HG03378 (cell line): ENCODE results near the gene OR8A1.

Experiments used
- ATAC-seq: cut with Tn5 transposase; IDR thresholded peaks from one replicate; pipeline ENCODE4 v1.9.1; 2021; ENCODE audit warnings: mild to moderate bottlenecking, moderate library complexity; ENCODE audit not compliant: unreplicated experiment

OR8A1 gene

DNA sequence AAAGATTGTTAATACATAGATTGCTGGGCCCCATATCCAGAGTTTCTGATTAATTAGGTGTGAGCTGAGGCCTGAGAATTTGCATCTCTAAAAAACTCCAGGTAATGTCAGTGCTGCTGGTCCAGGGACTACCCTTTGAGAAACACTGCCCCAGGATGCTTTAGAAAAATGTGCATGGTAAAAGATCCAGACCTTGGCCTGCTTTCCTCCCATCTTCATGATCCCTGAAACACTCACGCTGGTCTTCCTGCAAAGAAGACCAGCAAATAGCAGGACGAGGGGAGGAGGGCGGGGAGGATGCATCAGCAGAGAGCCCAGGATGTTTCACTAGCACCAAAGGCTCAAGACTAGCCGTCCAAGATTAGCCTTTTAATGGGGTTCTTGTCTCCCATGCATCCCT lies at the start of gene OR8A1:
Gene OR8A1, plus strand, starts transcription at position 301 of the 400 bp plus-strand sequence. CDS start 123 bp downstream, outside the sequence.
- ATAC-seq, result no peak

DNA sequence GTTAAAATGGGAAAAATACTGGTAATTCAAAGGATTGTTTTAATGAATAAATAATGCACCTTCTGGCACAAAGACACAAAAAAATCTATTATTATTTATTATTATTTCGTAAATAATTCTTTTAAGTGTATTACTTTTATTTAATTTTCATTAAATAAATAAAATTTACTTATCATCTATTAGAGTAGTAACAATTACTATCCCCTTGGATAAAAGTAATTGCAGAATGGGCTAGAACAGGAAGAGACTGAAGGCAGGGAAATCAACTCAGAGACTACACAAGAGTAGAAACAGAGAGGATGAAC lies 49.3 kb upstream of the OR8A1 start:
- no peak for ATAC-seq

DNA sequence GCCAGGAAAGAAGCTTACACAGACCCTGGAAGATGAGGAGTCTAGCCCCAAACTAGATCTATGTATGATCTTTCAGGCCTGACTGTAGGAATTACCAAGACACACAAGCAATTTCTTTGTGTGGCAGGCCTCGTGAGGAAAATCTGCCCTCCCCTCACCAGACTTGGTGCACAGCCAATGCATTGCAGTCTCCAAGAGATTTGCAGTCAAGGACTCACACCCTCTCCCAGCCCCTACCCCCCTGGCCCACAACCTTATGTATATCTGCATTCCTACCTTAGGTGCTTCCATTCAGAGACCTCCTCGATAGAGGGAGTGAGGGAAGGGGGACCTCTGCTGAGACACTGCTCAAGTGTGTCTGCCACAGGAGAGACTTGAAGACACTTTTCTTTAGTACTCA lies 36.2 kb upstream of the OR8A1 start:
- ATAC-seq, result no peak

DNA sequence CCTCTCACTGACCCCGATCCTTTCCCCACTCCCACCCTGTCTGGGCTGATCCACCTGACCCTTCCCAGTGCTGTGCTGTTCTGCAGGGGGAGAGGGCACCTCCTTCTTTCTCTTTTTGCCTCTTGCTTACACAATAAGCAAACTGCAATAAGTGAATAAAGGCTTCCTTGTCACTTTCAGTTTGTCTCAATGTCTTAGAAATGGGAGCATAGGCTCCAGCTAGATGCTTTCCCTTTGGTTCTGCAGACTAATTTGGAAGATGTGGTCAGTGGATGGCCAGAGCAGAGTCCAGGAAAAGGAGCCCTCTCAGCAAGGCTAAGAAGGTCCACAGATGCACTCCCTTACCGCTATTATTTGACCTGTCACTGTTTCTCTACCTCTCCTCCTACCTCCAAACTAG lies 35.7 kb upstream of the OR8A1 start:
- no peak for ATAC-seq

DNA sequence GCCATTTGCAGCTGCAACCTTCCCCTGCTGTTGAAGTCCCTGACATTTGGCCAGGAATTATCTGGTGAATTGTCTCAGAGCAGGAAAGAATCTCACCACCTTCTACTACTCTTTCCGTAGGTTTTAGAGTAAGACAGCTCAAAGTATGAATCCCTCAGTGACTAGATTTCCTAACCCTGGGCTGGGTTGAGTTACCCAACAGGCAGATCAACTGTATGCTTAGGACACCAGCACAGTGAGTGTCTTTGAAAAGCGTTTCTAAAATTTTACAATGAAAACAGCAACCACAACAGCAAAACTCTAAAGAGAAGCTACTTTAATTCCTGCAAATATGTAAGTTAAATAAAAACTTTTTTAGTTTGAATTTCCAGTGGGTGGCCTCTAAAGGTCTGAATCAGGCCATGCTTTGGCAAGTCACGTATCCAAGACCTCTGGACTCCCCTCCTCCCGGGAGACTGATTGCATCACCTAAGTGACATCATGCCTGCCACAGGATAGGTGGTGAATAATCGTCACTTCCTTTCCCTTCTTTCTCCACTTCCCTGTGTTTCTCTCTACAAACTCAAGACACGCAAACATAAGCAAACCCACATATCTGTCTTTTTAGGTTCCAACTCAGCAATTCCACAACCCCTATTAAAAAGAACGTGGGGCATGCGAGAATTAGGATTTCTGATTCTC lies 34.1 kb upstream of the OR8A1 start:
- no peak for ATAC-seq

DNA sequence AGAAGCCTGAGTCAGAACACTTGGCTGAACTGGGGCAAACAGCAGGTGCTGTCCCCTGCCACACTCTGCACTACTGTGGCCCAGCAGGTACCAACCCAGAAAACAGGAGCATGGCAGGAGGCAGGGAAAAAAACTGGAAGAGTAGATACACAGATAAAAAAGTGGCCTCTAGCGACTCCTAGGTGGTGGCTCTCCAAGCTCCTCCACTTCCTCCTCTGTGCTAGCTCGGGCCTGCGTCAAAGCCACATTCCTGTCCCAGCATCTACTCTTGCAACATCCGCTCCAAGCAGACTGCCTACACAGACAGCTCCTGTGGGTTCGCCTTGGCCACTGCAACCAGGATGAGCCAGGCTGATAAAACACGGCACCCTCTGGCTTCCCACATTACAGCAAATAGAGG lies 33.3 kb upstream of the OR8A1 start:
- ATAC-seq, result no peak

DNA sequence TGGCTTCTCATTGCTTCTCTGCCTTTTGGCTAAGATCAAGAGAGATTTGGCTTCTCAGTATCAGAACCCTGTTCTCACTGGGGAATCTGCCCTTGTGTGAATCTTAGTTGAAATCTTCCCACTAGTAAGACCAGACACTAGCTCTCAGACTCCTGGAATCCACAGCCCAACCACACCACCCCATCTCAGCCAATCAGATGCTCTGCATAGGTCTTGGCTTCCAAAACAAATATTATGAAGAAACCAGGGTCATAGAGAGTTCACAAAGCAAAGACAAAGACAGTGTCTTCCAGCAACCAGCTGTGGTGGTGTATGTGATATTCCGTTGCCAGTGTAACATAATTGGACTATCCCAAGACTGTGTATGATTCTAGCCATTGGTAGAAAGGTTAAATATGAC lies 31.8 kb upstream of the OR8A1 start:
- no peak for ATAC-seq

DNA sequence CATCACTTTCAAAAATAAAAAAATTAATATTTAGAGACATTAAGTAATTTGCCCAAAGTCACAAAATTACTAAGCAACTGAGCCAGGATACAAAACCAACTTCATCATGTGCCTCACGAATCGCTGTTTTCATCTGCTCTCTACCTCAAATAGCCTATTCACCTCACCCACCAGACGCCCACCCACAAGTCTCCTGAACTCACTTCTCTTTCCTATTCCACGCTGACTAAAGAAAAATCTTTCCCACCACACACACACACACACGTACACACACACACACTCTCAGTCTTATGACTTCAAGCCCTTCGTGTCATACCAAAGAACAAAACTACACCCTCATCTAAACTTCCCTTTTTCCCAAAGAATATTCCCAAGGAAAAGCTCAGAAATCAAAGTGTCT lies 28.6 kb upstream of the OR8A1 start:
- ATAC-seq, result no peak

DNA sequence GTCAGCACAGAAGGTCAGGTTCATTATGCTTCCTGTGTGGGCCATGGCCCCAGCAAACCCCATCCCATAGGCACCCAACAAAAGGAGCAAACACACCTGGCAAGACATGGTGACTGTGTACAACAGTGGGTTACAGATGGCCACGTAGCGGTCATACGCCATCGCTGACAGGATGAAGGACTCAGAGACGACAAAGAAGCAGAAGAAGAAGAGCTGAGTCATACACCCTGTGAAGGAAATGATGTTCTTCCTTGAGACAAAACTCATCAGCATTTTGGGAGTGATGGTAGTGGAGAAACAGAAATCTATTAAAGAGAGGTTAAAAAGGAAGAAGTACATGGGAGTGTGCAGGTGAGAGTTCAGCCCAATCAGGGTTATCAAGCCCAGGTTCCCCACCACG lies 26.7 kb upstream of the OR8A1 start:
- ATAC-seq, result no peak

DNA sequence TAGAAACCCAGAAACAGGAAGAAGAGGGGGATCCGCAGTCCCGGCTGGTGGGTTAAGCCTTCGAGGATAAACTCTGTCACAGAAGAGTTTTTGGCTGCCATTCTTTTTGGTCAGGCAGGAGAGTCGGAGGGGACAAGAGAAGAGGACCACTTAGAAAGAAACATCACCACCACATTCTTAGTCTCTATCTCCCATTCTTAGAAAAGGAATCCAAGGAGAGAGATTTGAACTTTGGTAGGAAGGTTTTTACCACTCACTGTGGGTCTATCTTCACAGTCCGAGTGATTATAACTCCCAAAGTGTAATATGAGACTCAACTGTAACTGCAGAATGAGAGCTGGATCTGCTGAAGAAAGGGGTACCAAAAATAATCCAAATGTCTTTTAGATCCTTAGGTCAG lies 26.2 kb upstream of the OR8A1 start, which contains the start of gene OR8B12:
Gene OR8B12, minus strand, starts transcription at position 101 of the 400 bp plus-strand sequence. Its CDS starts 0 bp downstream, at position 101.
- ATAC-seq, result no peak

DNA sequence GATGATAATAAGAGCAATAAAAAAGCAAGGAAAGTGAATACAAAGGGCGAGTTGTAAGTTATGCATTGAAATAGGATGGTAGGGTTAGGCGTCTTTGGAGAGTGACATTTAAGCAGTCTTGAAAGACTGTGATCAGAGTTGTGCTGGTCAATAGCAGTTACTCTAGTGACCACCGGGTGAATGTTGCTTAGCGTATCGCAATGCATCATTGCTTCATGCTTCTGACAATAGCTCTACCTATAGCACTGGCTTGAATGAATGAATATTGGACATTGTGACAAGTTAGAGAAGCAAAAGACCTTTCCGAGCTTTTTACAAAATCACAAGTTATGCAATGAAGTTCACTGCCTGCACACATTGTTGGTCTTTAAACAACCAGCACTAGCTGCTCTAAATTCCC lies 18.6 kb upstream of the OR8A1 start:
- ATAC-seq, result no peak

DNA sequence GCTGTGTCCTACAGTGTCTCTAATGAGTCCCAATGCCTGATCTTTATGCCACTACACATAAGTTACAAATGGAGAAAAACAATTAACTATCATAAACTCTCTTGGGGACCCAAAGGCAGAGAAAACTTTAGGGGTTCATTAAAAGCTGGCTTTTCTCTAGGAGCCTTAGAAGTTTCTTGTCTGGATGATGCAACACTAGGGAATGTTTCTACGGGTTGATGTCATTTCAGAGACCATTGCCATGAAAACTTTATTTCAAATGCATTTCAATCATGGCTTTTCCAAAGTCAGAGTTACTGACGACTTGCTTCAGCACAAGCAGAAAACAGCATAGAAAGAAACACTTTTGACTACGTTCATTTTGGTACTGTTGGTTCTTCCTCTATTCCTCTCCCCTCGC lies 17.8 kb upstream of the OR8A1 start:
- ATAC-seq, result no peak

DNA sequence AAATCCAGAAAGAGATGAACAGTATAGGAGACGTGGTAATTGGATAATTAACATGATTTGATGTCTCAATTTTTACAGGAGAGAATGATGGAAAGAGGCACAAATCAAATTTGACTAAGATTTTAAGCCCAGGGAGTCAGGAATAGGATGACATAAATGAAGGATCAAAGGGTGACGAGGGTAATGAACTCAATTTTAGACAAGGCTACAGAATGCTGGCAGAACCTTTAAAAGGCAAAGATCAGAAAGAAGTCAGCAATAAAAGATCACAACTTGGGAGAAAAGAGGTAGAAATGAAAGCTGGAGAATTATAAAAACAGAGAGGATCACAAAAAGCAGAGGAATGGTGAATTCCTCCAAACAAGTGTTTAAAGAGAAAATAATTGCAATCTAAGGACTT lies 13.0 kb upstream of the OR8A1 start:
- ATAC-seq, result no peak

DNA sequence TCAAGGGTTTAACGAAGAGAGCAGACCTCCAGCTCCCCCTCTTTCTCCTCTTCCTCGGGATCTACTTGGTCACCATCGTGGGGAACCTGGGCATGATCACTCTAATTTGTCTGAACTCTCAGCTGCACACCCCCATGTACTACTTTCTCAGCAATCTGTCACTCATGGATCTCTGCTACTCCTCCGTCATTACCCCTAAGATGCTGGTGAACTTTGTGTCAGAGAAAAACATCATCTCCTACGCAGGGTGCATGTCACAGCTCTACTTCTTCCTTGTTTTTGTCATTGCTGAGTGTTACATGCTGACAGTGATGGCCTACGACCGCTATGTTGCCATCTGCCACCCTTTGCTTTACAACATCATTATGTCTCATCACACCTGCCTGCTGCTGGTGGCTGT lies 363 bp downstream of the OR8A1 start:
- no peak for ATAC-seq

DNA sequence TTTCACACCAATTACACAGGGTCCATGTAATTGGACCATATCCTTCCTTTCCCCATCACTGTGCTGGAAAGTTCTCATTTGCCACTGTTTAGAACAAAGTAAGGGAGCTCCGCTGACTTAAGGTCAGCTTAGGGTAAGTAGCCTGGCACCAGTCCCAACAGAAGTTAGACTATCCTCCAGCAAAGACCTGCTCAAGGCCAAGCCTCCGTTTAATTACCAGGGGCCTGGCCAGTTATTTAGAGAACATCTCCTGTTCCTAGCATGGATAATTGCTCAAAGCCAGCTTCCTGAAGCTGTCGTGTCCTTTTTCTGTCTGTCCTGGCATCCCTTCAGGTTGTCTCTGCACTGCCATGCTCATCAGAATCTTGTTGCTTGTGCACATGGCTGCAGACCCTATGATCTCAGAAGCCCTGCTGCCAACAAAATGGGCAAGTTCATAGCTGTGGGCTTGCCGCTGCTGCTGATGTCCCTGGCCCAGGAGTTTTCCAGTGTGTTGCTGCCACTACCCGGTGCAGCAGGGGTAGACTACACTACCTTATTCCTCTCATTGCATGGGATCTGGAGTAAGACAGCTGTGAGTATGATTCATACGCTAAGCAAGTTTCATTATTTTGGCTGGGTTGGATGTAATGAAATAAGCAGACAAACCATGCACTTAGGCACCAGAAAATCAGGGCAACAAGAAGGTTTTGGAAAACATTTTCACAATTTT lies 8.1 kb downstream of the OR8A1 start:
- no peak for ATAC-seq

DNA sequence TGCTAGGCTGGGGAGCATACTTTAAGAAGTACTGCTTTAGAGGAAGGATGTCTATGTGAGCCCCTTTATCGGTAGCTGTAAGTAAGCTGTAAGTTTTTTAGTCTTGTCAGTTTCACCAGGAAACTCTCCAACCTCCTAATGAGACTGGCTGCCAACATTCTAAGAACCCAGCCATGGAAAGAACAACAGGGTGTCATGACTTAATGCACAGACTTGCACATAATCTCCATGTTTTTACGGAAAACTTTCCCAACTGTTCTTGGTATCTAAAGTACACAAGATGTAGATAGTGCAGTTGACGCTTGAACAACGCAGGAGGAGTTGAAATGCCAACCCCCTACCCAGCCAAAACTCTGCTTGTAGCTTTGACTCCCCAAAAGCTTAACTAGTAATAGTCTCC lies 9.0 kb downstream of the OR8A1 start:
- ATAC-seq, result no peak

DNA sequence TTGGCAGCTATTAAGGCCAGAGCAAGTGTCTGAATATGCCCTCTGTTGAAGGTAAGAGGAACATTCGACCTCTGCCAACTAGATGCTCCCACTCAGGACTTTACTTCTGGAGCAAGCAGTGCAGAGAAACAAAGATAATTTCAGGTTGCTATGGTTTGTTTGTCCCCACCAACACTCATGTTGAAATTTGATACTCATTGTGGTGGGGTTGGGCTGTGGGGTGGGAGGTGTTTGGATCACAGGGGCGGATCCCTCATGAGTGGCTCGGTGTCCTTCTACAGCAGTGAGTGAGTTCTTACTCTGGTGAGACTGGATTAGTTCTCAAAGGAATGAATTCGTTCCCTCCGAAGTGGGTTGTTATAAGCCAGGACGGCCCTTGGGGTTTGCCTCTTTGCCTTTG lies 12.0 kb downstream of the OR8A1 start:
- no peak for ATAC-seq

DNA sequence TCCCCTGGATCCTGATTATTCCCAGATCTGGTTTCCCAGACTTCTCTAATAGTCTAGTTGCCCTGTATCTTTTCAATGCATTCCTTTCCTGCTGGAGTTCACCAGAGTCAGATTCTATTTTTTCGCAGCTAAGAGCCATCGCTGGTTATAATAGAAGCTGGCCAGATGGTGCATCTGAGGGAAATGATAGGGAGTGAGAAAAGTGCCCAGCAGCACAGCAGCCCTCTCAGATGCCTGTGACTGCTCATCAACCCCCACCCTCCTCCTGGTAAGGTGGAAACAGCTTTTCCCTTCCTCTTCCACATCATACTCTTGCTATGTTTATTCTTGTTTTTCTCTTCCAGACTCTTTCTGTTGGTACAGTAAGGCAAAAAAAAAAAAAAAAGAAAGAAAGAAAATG lies 12.8 kb downstream of the OR8A1 start:
- ATAC-seq, result no peak

DNA sequence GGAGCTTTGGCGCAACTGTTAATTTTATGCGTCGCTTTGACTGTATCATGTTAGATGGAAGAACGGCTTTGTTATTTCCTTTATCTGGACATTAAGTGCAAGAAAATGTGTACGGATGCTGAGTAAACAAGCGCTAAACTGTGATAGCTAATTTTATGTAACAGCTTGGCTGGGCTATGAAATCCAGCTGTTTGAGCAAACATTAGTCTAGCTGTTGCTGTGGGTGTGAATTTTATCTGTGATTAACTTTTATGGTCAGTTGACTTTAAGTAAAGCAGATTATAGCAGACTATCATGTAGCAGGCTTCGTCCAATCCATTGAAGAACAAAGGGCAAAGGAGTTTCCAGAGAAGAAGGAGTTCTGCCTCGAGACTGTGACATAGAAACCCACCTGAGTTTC lies 14.0 kb downstream of the OR8A1 start:
- no peak for ATAC-seq

DNA sequence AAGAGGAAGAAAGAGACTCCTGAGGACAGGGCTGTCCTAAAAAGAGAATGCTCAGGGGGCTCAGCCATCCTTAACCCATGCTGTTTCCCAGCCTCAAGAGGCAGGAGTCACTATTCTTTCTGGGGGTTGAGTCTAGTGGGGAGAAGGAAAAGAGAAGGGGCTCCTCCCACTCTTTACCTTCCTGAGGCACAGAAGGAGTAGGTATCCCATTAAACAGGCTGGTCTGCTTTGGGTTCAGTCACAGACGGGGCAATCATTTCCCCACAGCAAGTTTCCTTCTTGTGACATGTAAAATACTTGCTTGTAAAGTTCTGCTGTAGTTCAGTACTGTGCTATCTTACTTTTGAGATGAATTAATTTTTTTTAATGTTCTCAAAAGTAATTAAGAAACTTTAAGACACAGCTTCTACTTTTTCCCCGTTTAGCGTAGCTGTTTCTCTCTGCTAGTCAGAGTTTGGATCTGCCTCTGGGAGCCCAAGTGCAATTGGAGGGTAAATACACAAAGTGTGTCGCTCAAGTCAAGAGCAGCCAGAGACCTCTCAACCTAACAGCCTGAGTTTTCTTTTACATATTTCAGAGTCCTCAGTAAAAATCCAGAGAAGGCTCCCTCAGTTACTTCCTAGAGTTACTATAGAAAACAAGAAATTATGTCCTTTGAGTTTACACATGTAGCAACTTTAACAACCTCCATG lies 15.0 kb downstream of the OR8A1 start:
- ATAC-seq, result no peak

DNA sequence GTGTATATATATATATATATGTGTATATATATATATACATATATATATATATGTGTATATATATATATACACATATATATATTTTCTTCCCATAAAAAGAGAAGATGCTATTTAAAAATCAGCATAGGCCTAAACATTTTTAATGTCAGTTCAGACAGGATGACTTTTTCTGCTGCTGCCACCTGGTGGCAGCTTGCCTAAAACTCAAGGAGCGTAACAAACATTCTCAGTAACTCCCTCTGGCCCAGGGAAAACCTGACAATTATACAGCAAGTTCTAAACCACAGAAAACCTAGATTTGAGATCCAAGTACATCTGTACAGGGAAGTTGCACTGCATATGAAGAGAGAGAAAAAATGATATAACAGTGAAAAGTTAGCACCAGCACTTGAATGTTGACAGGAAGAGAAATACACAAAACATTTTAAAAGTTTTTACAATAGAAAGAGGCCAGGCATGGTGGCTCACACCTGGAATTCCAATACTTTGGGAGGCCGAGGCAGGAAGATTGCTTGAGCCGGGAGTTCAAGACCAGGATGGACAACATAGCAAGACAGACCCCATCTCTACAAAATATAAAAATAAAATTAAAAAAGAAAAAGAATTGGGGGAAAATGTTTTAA lies 16.6 kb downstream of the OR8A1 start:
- no peak for ATAC-seq

DNA sequence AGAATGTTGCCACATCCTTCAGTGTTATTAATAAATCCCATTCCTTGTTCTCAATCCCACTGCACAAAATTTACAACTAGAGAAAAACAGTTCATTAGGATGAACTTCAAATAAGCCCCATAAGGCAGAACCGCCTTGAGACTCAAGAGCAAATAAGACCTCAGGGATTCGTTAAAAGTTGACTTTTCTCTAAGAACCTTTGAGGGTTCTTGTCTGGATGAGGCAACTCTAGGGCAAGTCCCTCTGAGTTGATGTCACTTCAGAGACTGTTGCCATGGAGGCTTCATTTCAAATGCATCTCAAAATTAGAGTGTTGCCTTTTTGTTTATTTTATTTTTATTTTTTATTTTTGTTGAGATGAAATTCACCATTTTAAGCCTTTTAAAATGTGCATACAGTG lies 21.6 kb downstream of the OR8A1 start:
- no peak for ATAC-seq
